ENCODE results near the gene PCNX1. TPM values are rescaled to one million over a fixed set of nuclear protein-coding genes. Genes with fewer than 3 reads are reported as not detected.

Gene PCNX1
- polyA plus RNA-seq, 1 experiment = 33.2 TPM

- no peak for TF ChIP-seq CTCF (IDR thresholded peaks at IDR 0.05; ENCODE audit: insufficient read depth, low read depth, low read length)
- no peaks in the 10 kb centered on the region for H3K27me3 ChIP-seq (ENCODE audit: control insufficient read depth, insufficient read depth, low read length)
- H3K4me3 ChIP-seq (ENCODE audit: low read depth, low read length) = no peak overlapping the region
- DNase-seq (ENCODE audit: low read depth) = no peak
- ChIA-PET POLR2A (no interaction called here), CTCF (interaction anchor here (0.9 to 4.4 kb wide), 2 partner anchors 12 to 16 kb away, joined by 3 to 18 read pairs; no protein-coding TSS in a partner anchor)
- no peaks in the 10 kb centered on the region for H3K36me3 ChIP-seq (ENCODE audit: control insufficient read depth, insufficient read depth, low read length)
Observed at GRCh38 chr14:71115821-71116567, 208.7 kb downstream of the PCNX1 start.

GRCh38 chr14:71116568-71117122 is 209.4 kb downstream of the PCNX1 start:
- no peak for TF ChIP-seq CTCF (IDR thresholded peaks at IDR 0.05; ENCODE audit: insufficient read depth, low read depth, low read length)
- ChIA-PET CTCF (interaction anchor here (0.7 to 4.4 kb wide), 3 partner anchors 13 to 523 kb away, joined by 3 to 18 read pairs (median 4); no protein-coding TSS in a partner anchor), POLR2A (no interaction called here)
- Histone ChIP-seq H3K4me3 (ENCODE audit: low read depth, low read length) (no peak overlapping the region), H3K36me3 (ENCODE audit: control insufficient read depth, insufficient read depth, low read length) (no peaks in the 10 kb centered on the region), H3K27me3 (ENCODE audit: control insufficient read depth, insufficient read depth, low read length) (no peaks in the 10 kb centered on the region)
- no peak for DNase-seq (ENCODE audit: low read depth)

- peaks cover 2% of the 10 kb centered on the region; the same call in 1 of the 2 replicates for H3K36me3 ChIP-seq (ENCODE audit: control insufficient read depth, insufficient read depth, low read length)
- ChIA-PET CTCF (interaction anchor here (4.4 kb wide), 1 partner anchor 14 kb away, joined by 18 read pairs; no protein-coding TSS in a partner anchor), POLR2A (no interaction called here)
- DNase-seq (ENCODE audit: low read depth) = no peak
- TF ChIP-seq CTCF (IDR thresholded peaks at IDR 0.05; ENCODE audit: insufficient read depth, low read depth, low read length) = no peak
- no peaks in the 10 kb centered on the region for H3K27me3 ChIP-seq (ENCODE audit: control insufficient read depth, insufficient read depth, low read length)
- no peak overlapping the region for H3K4me3 ChIP-seq (ENCODE audit: low read depth, low read length)
Observed at GRCh38 chr14:71117839-71118743, 210.8 kb downstream of the PCNX1 start.

GRCh38 chr14:71119075-71119474 is 211.8 kb downstream of the PCNX1 start:
- CTCF ChIA-PET = interaction anchor here (4.4 kb wide), 1 partner anchor 15 kb away, joined by 18 read pairs; no protein-coding TSS in a partner anchor
- no peak for DNase-seq (ENCODE audit: low read depth)
- Histone ChIP-seq H3K36me3 (ENCODE audit: control insufficient read depth, insufficient read depth, low read length) (peaks cover 2% of the 10 kb centered on the region; the same call in 1 of the 2 replicates), H3K4me3 (ENCODE audit: low read depth, low read length) (no peak overlapping the region), H3K27me3 (ENCODE audit: control insufficient read depth, insufficient read depth, low read length) (no peaks in the 10 kb centered on the region)
- POLR2A ChIA-PET = no interaction called here
- TF ChIP-seq CTCF (IDR thresholded peaks at IDR 0.05; ENCODE audit: insufficient read depth, low read depth, low read length) = no peak
